C4-2B (cell line): ENCODE measurements around the gene TRAF1.
"Not testable (repeated sequence)": the region's sequence is repeated elsewhere in the genome, so short reads cannot be mapped to it uniquely, and the experiment has no call there.

Experiments used
- H3K27ac ChIP-seq: fragments of 450-650 bp; 2 replicates; pipeline ENCODE4 v1.5.1; 2017
- ZFX ChIP-seq: fragments of 450-650 bp; IDR thresholded peaks from 2 replicates; pipeline ENCODE4 v1.6.1; 2017
- TF ChIP-seq, protein P1 (sequence below): fragments of 450-650 bp; conservative IDR thresholded peaks from 2 replicates; pipeline ENCODE4 v1.5.1; 2017; ENCODE audit warnings: mild to moderate bottlenecking

Gene TRAF1, protein sequence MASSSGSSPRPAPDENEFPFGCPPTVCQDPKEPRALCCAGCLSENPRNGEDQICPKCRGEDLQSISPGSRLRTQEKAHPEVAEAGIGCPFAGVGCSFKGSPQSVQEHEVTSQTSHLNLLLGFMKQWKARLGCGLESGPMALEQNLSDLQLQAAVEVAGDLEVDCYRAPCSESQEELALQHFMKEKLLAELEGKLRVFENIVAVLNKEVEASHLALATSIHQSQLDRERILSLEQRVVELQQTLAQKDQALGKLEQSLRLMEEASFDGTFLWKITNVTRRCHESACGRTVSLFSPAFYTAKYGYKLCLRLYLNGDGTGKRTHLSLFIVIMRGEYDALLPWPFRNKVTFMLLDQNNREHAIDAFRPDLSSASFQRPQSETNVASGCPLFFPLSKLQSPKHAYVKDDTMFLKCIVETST

DNA sequence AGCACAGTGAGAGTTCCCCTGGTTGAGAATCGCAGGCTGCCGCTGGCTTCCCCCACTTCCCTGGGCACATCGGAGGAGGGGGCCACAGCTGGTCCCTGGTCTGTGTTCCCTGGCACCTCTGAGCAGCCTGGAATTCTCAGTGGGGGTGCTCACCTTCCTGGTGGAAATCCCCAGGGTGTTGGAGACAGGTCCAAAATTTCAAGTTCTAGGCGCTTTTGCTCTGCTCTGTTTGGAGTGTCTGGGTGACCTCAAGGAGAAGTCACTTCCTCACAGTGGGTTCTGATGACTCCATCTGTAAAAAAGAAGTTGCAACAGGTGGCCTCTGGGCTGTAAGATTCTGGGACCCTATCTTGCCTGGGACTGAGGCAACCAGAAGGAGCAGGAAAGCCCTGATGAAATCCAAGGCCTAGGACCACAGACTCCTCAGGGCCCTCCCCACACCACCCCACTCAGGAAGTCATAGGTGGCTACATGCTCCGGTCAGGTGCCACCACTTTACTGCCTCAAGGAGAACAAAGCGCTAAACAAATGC, at the start of gene TRAF1:
Gene TRAF1, minus strand, starts transcription at position 400 of the 532 bp plus-strand sequence. CDS start 721 bp downstream, outside the sequence.
- H3K27ac ChIP-seq = no peak within 1 kb of the TSS
- TF ChIP-seq ZFX = no peak
- TF ChIP-seq, protein P1, sequence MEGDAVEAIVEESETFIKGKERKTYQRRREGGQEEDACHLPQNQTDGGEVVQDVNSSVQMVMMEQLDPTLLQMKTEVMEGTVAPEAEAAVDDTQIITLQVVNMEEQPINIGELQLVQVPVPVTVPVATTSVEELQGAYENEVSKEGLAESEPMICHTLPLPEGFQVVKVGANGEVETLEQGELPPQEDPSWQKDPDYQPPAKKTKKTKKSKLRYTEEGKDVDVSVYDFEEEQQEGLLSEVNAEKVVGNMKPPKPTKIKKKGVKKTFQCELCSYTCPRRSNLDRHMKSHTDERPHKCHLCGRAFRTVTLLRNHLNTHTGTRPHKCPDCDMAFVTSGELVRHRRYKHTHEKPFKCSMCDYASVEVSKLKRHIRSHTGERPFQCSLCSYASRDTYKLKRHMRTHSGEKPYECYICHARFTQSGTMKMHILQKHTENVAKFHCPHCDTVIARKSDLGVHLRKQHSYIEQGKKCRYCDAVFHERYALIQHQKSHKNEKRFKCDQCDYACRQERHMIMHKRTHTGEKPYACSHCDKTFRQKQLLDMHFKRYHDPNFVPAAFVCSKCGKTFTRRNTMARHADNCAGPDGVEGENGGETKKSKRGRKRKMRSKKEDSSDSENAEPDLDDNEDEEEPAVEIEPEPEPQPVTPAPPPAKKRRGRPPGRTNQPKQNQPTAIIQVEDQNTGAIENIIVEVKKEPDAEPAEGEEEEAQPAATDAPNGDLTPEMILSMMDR = no peak

DNA sequence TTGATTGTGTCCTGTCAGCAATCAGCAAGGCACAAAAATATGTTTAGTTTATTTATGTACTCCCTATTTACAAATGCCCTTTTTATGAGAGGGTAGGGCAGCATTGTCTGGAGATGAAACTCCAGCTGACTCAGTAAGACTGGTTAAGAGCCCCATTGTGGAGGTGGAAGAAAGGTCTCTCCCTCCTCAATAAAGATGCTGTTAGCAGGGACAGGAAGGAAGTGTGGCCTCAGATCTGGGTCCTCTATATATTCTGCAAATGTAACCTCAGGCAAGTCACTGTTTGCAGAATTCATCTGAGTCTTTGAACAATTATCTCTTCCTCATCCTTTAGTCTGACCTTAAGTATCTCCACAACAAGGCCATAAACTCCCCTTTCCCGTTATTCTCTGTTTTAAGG, 48.3 kb upstream of the TRAF1 start:
- no peak overlapping the region for H3K27ac ChIP-seq
- TF ChIP-seq ZFX = no peak
- TF ChIP-seq, protein P1 = no peak

DNA sequence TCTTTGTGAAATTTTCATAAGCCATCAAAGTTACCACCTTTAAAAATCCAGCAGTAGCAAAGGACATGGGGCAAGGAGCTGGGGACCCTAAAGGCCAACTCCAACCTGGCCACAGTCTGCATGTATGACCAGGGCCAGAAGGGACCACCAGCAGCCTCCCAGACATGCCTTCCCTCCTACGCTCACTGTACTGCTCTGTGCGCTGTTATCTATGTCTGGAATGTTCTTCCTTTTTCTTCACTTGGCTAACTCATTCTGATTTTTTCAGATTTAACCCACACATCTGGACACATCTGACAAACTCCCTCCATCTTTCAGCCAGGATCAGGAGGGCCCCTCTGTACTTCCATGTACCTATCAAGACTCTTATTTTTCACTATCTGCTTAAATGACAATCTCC, 47.6 kb upstream of the TRAF1 start:
- H3K27ac ChIP-seq = no peak overlapping the region
- TF ChIP-seq, protein P1 = no peak
- no peak for TF ChIP-seq ZFX

DNA sequence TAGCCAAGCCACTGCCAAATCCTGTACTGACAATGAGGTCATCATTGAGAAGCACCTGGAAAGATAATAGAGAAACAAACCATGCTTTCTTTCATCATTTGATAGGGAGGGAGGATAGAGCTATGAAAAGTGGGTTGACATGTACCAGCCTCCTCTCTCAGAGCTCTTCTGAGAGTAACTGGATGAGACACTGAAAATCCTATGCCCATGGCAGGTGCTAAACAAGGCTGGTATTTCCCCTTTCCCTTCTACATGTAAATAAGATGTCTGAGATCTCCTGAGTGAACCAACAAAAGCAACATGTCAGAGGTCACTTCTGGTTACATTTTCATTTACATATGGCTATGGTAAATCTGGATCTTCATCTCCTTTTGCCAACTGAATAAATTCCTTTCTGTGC, 45.3 kb upstream of the TRAF1 start:
- no peak for TF ChIP-seq ZFX
- TF ChIP-seq, protein P1 = no peak
- H3K27ac ChIP-seq = no peak overlapping the region

DNA sequence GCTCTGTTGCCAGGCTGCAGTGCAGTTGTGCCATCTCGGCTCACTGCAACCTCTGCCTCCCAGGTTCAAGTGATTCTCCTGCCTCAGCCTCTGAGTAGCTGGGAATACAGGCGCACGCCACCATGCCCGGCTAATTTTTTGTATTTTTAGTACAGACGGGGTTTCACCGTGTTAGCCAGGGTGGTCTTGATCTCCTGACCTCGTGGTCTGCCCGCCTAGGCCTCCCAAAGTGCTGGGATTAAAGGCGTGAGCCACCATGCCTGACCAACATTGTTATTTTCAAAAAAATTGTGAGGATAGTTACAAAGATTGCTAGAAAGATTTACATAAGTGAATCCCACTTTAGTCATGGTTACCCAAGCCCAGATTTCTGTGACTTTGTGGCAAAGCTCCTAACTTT, 44.9 kb upstream of the TRAF1 start:
- H3K27ac ChIP-seq = not testable (repeated sequence)

DNA sequence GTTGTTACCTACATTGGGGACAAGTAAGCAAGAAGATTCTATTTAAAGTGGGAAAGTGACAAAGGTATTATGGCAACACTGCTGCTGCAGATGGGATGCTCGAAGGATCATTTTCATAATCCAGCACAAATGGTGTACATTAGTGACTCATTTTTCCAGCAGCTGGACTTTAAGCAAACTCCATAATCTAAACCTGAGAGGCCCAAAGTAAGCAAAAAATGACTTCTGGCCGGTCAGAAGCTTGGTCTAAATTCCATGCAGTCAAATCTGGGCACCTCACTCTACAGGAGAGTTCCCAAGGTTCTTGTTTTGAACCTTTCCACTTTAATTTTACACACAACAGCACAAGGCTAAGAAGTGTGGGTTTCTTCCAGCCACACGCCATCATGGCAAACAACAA, 43.6 kb upstream of the TRAF1 start:
- H3K27ac ChIP-seq = no peak overlapping the region
- no peak for TF ChIP-seq ZFX
- TF ChIP-seq, protein P1 = no peak

DNA sequence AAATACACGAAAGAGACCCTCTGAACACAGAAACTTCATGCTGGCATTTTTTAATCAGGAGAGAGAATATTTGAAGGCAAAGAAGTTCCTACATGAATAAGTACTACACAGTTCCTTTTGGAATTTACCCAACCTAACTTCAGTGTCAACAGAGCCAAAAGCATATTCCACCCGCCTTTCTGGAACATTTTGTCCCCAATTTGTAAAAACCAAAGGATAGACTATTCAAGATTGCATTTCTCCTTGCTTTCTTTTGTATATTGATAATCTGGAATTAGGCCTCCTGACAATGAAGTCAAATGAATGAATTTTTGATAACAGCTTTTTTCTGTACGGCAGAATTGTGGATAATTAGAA, 39.4 kb upstream of the TRAF1 start:
- TF ChIP-seq ZFX = no peak
- TF ChIP-seq, protein P1 = no peak
- peak overlapping the region; percentile 17; the same call in 1 of the 2 replicates for H3K27ac ChIP-seq
